SKM-1 treated with dmso at 0.1 percent for 144 hours (cell line): ENCODE measurements around the gene CNNM2.
"Not testable (repeated sequence)": the region's sequence is repeated elsewhere in the genome, so short reads cannot be mapped to it uniquely, and the experiment has no call there.

Source experiments
- DNase-seq: peaks from one replicate; lab custom pipeline; 2025; ENCODE audit not compliant: unreplicated experiment; lab: John Stamatoyannopoulos, UW

The CNNM2 gene

DNA sequence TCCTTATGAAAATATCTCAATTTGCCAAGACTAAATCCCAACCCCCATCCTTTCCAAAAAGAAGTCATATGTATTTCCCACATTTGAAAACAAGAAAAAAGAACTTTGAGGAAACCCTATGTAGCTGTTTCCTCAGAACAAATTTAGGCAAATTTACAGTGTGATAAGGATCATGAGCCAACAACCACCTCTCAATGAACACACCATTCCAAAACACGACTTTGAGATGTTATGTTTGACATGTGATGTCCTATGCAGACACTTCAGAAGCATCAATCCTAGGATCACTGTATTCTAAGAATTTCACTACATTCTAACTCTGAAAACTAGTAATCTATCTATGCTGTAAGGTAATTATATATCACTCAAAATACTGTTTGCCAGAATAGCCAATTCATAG lies 212.8 kb downstream of the CNNM2 start:
- no peak for DNase-seq

DNA sequence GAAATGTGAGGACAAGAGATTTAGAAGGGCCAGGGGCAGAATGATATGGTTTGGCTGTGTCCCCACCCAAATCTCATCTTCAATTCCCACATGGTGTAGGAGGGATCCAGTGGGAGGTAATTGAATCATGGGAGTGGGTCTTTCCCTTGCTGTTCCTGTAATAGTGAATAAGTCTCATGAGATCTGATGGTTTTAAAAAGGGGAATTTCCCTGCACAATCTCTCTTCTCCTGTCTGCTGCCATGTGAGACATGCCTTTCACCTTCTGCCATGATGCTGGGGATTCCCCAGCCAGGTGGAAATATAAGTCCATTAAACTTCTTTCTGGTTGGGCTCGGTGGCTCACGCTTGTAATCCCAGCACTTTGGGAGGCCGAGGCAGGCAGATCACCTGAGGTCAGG lies 217.1 kb downstream of the CNNM2 start:
- not testable (repeated sequence) for DNase-seq

DNA sequence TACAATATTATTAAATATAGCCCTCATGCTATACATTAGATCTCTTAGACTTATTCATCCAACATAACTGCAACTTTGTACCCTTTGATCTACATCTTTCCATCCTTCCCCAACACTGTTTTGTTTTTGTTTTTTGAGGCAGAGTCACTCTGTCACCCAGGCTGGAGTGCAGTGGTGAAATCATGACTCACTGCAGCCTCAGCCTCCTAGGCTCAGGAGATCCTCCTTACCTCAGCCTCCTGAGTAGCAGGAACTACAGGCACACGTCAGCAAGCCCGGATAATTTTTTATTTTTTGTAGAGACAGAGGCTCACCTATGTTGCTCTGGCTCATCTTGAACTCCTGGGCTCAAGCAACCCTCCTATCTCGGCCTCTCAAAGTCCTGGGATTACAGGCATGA lies 221.7 kb downstream of the CNNM2 start:
- DNase-seq = no peak
